GM12891 (cell line): ENCODE measurements around the gene CWF19L1.

Source experiments
- POLR2A ChIP-seq: IDR thresholded peaks from 2 replicates; pipeline ENCODE4 v1.6.1; 2011; ENCODE audit warnings: low read depth, low read length, control low read depth
- POLR2AphosphoS5 ChIP-seq: IDR thresholded peaks from 2 replicates; pipeline ENCODE4 v1.6.1; 2011; ENCODE audit warnings: low read depth, low read length, control low read depth
- TAF1 ChIP-seq: IDR thresholded peaks from 2 replicates; pipeline ENCODE4 v1.6.1; 2011; ENCODE audit warnings: low read depth, low read length, control low read depth

GRCh38 chr10:100286051-100287033 lies 18.9 kb upstream of the CWF19L1 start, which contains the start of gene BLOC1S2:
- TF ChIP-seq POLR2AphosphoS5 (peak; percentile 84), TAF1 (peak; percentile 82), POLR2A (peak; percentile 88)
